GM18873 (cell line): ENCODE data around the gene ASCL2.

Experiments used
- ATAC-seq: cut with Tn5 transposase; IDR thresholded peaks from one replicate; pipeline ENCODE4 v1.9.1; 2021; ENCODE audit warnings: mild to moderate bottlenecking, moderate library complexity, moderate number of reproducible peaks; ENCODE audit not compliant: unreplicated experiment, low FRiP score

ASCL2 gene

DNA sequence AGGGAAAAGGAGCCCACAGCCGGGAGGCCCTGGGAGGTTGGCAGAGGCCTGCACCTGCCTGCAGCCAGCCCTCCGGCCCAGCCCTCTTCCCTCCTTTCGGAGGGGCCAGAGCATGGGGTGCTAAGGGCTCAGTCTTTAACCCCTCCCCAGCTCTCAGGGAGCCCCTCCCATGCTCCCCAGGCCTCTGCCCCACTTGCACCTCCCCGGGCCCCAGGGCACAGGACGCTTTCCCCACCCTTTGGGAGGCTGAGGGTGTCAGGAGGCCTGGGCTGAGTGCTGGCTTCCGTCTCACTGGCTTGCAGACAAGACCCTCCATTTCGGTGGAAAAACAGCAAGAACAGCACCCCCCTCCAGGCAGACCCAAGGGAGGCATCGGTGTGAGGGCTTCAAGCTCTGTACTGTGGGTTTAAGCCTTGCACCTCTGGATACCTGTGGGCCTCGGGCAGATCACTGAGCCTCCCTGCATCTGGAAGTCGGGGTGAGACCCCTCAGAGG, 7.3 kb downstream of the ASCL2 start:
- no peak for ATAC-seq

DNA sequence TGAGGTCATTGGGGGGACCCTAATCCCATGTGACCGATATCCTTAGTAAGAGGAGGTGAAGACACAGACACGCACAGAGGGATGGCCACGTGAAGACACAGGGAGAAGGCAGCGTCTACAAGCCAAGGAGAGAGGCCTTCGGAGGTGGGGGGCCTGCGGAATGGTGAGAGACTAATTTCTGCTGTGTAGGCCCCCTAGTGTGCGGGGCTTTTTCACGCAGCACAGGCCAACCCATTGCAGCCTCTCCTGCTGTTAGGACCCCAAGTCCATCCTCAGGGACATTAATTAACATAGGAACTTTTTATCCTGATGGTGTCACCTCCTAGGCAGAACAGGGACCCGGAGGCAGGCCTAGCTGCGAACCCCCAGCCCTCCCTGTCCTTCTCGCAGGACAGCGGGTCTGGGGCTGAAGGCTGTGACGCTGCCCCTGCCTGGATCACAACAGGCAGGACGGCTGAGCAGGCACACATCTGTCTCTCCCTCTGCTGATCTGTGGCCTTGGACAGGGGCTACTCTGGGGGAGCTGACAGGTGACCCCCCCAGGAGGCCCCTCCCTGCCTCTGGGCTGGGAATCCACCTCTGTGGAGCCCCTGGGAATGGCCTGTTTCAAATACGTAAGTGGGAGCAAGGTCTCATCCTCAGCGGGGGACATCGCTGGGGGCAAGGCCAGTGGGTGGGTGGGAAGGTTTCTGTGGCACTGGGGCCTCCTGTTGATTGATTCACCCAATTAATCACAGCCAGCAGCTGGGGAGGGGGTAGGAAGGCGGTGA, 7.9 kb downstream of the ASCL2 start:
- ATAC-seq, result no peak

DNA sequence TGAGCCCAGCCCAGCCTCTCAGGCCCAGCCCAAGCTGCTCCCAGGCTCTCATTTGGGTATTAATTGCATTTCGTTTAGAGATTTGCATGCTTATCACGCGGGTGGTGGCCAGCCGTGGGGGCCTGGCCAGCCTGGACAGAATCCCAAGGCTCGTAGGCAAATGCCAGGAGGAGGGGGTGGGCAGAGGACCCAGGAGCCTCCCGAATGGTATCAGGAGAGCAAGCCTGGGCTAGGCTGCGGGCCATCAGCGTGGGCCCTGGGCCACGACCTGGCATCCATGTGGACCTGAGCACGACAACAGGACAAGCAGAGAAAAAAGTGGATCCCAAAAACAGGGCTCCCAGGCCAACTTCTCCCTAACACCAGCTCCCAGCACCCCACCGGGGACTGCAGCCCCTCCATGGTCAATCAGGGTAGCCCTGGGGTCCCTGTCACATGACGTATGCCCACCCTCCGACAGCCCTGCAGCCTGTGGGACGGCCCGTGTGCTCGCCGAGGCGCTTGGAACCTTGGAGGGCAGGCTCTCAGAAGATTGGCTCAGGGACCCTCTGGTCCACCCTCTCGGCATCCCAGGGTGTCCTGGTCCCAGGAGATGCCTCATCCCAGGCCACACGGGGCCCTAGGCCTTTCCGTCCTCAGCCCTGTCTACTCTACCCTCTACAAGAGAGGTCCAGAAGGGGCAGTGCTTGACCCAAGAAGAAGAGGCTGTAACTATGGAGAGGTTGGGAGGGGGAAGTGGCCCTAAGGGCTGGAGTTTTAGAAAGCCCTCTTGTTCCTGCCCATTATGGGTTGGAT, 8.8 kb downstream of the ASCL2 start:
- no peak for ATAC-seq

DNA sequence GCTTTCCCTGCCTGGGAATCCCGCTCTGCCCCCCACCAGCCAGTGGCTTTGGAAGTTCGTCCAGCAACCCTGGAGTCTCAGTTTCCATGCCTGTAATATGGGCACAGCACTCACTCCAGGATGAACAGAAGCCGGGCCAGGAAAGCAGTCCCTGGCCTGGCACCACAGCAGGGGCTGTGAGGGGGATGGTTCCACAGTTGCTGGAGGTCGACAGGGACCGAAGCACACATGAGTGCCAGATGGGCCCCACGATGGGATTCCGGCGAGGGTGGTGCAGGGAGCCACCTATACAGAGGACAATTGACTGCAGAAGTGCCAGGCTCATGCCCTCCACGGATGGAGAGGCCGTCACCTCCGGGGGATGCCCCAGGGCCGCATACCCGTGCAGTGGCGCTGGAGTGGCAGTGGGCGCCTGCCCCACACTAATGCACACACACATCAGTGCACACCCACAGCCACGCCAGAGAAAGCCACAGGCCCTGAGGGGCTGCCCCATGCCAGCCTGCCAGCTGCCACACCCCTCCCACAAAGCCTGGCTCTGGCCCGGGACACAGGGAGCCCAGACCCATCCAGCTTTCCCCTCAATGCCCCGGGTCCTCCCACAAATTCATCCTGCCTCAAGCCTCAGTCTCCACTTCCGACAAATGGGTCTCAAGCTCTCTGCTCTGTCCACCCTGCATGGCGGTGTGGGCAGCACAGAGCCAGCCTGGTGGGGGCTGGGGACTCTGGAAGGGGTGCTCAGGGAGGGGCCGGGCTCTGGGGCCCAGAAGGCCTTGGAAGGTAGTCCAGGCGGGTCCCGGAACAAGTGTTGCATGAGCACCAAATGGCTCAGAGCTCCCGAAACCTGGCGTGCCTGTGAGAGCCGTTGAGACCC, 9.7 kb downstream of the ASCL2 start:
- no peak for ATAC-seq

DNA sequence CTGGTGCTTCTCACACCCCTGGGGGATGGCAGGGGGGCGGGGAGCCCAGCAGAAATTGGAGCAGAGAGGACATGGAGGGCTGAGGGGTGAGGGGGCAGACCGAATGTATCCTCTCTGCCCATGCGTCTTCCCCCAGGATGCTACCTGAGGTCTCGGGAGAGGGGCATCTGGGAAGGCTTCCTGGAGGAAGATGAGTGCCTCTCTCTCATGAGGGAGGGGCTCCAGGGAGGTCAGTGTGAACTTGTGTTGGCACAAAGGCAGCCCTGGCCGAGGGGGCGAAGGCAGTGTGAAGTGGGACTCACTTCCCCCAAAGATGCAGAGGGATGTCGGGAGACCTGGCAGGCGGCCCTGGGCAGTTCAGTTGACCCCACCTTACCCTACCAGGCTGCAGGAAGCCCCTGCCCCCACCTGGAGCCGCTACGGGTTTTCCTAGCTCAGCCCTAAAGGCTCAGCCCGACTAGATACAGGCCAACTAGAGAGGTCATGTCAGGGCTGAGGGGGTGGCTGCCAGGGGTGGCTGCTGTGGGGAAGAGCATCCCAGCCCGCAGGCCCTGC, 10.4 kb downstream of the ASCL2 start:
- no peak for ATAC-seq

DNA sequence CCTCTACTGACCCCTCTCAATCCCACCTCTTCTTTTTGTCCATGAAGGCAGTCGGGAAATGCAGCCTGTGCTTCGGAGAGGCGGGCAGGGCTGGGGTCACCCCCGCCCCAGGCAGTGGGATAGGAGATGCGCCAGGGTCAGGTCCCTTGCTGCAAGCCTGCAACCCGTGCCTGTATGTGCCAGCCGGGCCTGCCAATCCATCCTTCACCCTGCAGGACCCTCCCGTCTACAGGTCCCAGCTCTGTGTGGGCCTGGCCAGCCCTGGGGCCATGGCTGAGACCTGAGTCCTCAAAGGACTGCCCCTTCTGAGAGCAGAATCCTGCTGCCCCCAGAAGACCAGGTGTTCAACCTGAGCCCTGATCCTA, 10.9 kb downstream of the ASCL2 start:
- no peak for ATAC-seq

DNA sequence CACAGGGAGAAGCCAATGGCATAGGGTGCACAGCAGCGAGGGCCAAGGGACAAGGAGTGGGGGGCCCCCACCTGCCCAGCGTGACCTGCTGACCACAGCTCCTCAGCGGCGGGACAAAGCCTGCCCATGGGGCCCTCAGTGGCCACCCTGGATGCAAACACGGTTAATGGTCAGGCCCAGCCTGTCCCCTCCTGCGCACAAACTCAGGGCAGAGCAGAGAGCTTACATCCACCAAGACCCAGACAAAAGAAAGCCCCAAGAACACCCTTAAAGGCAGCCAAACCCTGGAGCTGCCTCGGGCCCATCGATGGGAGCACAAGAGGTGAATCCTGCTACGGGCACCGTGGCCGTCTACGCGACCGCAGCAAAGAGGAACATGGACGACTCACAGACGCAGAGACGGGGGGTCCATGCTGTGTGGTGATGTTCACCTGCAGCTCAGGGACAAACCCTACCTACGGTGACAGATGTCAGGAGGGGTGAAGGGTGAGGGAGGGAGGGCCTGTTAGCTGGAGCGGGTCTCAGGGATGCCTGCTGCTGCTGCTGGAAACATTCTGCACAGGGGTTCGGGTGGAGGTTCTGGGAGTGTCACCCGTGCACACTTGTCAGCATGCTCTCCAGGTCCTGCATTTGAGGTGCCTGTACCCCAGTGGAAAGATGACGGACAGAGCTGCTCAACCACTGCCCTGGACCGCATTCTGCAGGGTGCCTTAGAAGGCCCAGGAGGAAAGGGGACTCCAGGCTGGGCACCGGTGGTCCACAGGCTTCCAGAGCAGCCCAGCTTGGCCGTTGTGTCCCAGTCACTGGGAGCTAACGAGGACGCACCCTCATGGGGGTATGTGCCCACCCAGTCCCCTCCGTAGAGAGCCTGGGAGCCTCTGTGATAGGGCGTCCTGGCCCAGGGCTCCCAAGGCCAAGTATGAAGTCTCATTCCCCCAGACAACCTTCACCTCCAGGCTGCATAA, 11.6 kb downstream of the ASCL2 start:
- ATAC-seq, result no peak

DNA sequence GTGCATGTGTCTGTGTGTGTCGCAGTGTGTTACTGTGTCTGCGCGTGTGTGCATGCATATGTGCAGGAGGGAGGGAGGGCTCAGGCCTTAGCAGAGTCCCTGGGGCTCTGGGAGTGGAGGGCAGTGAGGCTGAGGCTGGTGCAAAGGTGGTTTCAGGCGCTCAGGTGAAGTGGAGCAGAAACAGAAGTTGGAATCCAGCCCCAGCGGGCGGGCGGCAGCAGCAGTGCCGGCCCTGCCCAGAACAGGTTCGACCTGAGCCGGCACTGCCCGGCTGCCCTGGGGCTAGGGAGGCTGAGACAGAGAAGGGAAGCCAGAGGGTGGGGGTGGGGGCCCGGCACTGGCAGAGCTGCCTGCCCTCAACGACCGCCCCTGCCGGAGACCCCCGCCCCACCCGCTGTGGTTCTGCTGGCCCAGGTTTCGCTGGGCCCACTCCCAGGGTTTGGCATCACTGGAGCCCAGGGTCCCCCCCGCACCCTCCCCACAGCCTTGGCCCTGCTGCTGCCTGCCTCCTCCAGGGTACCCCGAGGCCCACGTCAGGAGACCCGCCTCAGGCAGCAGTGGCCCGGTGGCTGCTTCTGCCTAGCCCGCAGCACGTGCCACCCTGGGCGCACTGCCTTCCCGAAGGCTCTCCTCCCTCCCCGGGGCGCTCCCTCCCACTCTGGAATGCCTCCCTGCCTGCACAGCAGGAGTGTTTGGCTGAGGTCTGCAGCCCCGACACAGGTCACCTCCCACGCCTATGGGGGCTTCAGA, 13.3 kb downstream of the ASCL2 start:
- ATAC-seq, result no peak

DNA sequence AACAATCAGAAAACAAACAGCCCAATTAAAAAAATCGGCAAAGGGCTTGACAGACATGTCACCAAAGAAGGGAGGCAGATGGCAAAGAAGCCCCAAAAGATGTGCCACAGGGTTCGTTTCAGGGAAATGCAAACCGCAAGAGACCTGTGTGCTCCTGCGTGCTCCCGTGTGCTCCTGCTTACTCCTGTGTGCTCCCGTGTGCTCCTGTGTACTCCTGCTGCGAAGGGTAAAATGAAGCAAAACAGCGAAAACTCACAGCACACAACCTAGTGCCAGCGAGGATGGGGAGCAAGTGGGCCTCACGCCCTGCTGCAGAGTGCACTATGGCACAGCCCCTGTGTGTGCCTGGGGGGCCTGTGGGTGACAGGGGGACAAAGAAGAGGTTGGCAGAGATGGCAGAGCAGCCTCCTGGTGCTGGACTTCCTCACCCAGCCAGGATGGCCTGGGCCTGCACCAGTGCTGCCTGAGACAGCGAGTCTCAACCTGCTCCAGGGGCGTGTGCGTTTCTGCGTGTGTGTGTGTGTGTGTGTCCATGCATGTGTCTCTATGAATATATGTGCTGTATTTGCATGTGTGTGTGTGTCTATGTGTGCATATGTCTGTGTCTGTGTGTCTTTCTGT, 14.0 kb downstream of the ASCL2 start:
- ATAC-seq, result no peak

DNA sequence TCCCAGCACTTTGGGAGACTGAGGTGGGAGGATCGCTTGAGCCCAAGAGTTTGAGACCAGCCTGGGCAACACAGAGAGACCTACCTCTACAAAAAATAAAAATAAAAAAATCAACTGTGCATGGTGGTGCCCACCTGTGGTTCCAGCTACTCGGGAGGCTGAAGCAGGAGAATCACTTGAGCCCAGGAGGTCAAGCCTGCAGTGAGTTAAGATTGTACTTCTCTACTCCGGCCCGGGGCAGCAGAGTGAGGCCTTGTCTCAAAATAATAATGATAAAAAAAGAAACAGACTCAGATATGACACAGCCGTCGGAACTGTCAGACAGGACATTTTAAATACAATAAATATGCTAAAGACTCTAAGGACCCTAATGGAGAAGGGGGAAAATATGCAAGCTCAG, 18.4 kb downstream of the ASCL2 start:
- ATAC-seq, result no peak

DNA sequence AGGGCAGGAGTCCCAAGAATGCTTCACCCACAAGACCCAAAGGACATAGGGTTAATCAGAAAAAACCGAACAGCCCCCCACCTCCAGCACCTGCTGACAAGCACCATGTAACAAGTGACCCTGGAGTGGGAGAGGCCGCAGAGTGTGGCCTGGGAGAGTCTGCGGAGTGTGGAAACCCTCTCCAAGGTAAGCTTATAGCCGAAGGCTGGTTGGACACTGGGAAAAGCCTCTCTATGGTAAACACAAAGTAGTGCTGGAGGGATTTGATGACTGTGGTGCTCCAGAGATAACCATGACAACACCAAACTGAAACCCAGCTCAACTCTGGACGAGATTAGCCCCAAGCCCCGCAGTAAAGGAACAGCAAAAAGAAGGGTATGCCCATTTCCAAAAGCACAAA, 19.2 kb downstream of the ASCL2 start:
- ATAC-seq, result no peak

DNA sequence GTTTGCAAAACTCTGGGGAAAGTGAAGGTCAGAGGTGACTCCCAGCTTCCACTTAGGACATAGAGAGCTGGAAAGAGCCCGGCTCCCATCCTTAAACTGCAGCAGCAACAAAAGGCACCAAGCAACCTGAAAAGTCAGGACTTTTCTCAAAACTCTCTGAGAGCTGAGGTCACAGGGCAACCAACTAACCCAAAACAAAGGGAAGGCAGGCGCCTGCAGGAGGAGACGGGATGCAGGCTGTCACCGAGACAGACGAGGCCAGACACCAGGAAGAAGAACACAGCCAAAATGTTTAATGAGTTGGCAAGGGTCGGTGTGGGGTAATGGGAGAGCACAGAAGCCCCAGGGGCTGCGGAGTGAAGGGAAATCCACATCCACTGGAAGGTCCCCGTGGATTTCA, 19.9 kb downstream of the ASCL2 start:
- ATAC-seq, result no peak

DNA sequence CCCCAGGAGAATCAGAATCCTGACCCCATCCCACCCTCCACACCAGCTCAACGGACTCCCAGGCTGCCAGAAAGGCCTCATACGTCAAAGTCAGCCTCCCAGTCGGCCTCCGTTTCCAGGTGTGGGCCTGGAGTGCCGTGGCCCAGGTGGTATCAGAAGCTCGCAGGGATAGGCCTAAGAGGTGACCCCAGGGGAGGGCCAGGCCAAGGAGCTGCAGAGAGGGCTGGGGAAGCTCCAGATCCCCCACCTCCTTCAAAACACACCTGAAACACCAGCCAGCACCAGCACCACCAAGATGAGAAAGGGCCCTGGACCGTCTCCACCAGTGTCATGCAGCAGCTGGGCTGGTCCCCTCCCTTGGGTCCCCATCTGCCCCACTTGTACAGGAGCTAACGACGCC, 20.3 kb downstream of the ASCL2 start:
- no peak for ATAC-seq

DNA sequence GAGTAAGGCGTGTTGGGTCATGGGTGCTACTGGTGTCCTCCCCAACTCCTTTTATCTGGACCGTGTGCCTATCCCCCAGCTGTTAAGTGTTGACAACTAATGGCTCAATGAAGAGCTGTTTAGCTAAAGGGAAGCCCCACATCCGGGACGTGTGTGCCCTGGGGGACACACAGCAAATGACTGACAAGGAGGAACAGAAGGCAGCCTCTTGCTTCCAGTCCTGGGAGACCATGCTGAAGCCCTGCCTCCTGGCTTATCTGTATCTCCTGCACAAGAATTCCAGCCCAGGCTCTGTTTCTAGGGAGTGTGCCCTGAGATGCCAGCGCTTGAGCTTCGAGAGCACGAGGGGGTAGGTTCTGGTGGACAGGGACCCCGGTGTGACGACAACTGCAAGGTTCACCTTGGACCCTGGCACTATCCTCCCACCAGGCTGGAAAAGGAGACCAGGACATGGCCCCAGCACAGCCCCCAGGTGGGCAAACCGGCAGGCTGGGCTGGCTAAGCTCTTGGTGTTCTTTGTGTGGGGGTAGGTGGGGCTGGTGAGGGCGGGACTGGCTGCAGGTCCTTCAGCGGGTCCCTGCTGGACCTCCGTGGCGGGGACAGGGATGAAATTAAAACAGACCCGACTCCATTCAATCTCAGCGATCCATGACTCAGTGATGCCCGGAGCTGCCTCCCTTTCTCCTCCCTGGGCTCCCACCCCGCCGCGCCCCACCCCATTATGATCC, 21.0 kb downstream of the ASCL2 start:
- no peak for ATAC-seq

DNA sequence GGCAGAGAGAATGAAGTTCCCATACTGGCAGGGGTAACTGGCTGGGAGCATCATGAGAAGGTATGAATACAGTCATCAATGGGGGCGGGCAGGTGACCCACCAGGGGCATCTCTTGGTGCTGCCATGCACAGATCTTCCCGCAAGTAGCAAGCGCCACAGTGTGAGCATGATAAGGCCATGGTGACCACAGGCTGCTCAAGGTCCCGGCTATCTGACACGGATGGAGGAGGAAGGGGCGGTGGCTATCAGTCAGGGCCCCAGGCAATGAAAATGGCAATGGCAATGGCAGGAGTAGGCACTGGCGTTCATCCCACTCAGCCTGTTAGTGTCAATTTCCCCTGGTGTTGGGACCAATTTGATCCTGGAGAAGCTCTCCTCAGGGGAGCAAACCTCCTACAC, 21.6 kb downstream of the ASCL2 start:
- no peak for ATAC-seq

DNA sequence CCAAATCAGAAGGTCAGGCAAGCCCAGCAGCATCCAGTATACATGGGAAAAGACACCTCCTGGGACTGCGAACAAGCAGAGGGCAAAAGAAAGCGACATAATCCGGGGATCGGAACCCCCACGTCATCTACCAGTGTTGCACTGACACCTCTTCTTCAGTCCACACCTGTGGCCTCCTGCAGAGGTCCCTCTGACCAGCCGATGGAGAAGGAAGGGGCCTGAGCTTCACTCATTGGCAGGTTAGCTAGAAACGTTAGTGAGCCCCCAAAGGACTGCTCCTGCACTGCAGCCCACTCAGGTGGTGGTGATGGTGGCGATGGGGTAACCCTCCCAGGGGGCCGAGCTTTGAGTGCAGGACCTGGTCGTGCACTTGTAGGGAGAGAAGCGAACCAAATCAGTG, 22.1 kb downstream of the ASCL2 start:
- no peak for ATAC-seq

DNA sequence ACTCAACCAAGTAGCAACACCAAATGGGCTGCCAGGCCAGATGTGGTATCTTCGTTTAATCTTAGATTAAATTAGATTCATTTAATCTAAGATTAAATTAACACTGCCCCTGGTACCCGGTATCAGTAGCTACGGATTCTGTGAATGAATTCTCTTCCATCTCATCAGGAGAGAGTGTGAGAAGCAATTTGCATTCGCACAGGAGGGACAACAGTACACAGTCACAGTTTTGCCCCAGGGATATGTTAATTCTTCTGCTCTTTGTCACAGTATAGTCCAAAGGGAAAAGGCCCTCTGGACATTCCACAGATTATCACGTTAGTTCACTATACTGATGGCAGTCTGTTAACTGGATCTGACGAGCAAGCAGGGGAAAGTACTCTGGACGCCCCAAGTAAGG, 22.9 kb downstream of the ASCL2 start:
- no peak for ATAC-seq

DNA sequence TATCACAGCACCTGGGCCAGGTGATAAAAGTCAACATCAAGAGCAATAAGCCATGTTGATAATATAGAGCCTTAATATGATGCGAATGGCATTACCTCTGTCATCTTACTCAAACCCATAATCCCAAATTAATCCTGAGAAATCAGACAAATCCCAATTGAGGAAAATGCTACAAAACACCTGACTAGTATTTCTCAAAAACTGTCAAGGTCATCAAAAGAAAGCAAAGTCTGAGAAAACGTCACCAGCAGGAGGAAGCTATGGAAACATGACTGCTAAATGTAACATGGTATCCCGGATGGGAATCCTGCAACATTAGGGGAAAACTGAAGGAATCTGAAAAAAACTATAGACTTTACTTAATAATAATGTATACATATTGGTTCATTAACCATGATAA, 29.6 kb downstream of the ASCL2 start:
- ATAC-seq, result no peak
